Spleen (tissue), 7 donors: Measurements from ENCODE around the gene WDFY1.

Experiments
- POLR2AphosphoS5 ChIP-seq, 3 donors: sonication (generic); formaldehyde crosslinking; IDR thresholded peaks; one replicate each; pipeline ENCODE4 v1.5.1; 2017; ENCODE audit warnings: antibody characterized with exemption in 3 of 3
- TF ChIP-seq, protein P1 (sequence below), 11 experiments: fragments of 200-600 bp in 7 of 11; fragments of 450-650 bp in 4 of 11; sonication (generic) in 4 of 11; IDR thresholded peaks in 8 of 11; conservative IDR thresholded peaks in 3 of 11; 1 replicate in 7 of 11; 2 replicates in 4 of 11; pipeline versions ENCODE4 v1.4.0 to v1.8.0; 2016 to 2021; ENCODE audit warnings: antibody characterized with exemption in 11 of 11, inconsistent platforms in 4 of 11, mild to moderate bottlenecking in 1 of 11
- donor health status: DM: no; HTN: no; CAD: no; lungs with moderate emphysema.
- donor health status: DM: no; HTN: no; CAD: no.
- donor health status: DM: no; HTN: no; CAD: no.

DNA sequence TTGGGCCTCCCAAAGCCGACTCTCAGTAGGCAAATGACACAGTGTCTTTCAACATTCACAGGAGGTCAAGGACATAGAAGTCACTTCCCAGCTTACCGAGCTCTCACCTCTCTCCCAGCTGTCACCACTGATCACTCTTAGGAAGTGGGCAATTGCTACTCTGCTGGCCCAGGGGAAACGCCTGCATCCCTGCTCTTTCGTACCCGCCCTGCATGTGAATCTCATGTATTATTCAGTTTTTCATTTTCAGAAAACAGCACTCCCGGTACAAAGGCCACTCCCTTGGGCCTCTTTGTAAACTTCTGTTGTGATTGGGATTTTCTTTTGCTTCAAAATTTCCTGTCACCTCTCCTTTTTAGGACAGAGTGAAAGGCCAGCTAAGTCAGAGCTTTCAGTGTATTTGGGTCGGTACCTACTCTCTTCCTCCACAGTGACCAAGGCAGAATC lies 27.5 kb upstream of the WDFY1 start:
- TF ChIP-seq, protein P1, sequence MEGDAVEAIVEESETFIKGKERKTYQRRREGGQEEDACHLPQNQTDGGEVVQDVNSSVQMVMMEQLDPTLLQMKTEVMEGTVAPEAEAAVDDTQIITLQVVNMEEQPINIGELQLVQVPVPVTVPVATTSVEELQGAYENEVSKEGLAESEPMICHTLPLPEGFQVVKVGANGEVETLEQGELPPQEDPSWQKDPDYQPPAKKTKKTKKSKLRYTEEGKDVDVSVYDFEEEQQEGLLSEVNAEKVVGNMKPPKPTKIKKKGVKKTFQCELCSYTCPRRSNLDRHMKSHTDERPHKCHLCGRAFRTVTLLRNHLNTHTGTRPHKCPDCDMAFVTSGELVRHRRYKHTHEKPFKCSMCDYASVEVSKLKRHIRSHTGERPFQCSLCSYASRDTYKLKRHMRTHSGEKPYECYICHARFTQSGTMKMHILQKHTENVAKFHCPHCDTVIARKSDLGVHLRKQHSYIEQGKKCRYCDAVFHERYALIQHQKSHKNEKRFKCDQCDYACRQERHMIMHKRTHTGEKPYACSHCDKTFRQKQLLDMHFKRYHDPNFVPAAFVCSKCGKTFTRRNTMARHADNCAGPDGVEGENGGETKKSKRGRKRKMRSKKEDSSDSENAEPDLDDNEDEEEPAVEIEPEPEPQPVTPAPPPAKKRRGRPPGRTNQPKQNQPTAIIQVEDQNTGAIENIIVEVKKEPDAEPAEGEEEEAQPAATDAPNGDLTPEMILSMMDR (IDR thresholded peaks at IDR 0.05 in 8 of 11, conservative IDR thresholded peaks at IDR 0.05 in 3 of 11): no peak
- TF ChIP-seq POLR2AphosphoS5 (IDR thresholded peaks at IDR 0.05): no peak
